GM10248 (cell line): ENCODE data around the gene RUNX2.

ENCODE experiments used
- CTCF ChIA-PET: fragments of 300-600 bp; sonication (Branson Sonifier 250); formaldehyde crosslinking; extraction: SDS; loops from one replicate; lab custom pipeline; 2021; ENCODE audit warnings: antibody characterized with exemption; lab: Yijun Ruan, JAX
- POLR2A ChIA-PET: fragments of 350-650 bp; sonication (Branson Sonifier 250); formaldehyde crosslinking; extraction: SDS; loops from one replicate; lab custom pipeline; 2020; ENCODE audit warnings: antibody characterized with exemption; lab: Yijun Ruan, JAX
- DNase-seq: peaks from one replicate; pipeline ENCODE4 v3.0.0; 2012; ENCODE audit errors: extremely low spot score
- CTCF ChIP-seq: IDR thresholded peaks from 2 replicates; pipeline ENCODE4 v1.5.1; 2012; ENCODE audit warnings: mild to moderate bottlenecking, low read depth; ENCODE audit errors: extremely low read depth, missing control alignments, control extremely low read depth

Gene RUNX2

GRCh38 chr6:45314146-45314545, 14.0 kb upstream of the RUNX2 start:
- ChIA-PET CTCF (no interaction called here), POLR2A (no interaction called here)

GRCh38 chr6:45320349-45320748, 7.8 kb upstream of the RUNX2 start:
- ChIA-PET POLR2A (no interaction called here), CTCF (no interaction called here)

More at GRCh38 chr6:45314146-45314545, 14.0 kb upstream of the RUNX2 start:
- no peak for TF ChIP-seq CTCF
- DNase-seq = no peak

GRCh38 chr6:45323656-45324224, 4.4 kb upstream of the RUNX2 start:
- DNase-seq = no peak
- CTCF ChIA-PET = interaction anchor here (1.0 kb wide), 1 partner anchor 391 kb away, joined by 3 read pairs; no protein-coding TSS in a partner anchor
- POLR2A ChIA-PET = no interaction called here
- TF ChIP-seq CTCF = no peak

More at GRCh38 chr6:45320349-45320748, 7.8 kb upstream of the RUNX2 start:
- no peak for TF ChIP-seq CTCF
- no peak for DNase-seq

GRCh38 chr6:45326698-45327417, 1.3 kb upstream of the RUNX2 start:
- POLR2A ChIA-PET = no interaction called here
- DNase-seq = no peak
- CTCF ChIA-PET = interaction anchor here (0.7 kb wide), 1 partner anchor 10 kb away, joined by 3 read pairs; no protein-coding TSS in a partner anchor
- no peak for TF ChIP-seq CTCF

GRCh38 chr6:45328523-45328922, 393 bp downstream of the RUNX2 start:
- TF ChIP-seq CTCF = no peak
- ChIA-PET POLR2A (no interaction called here), CTCF (no interaction called here)
- no peak for DNase-seq

- TF ChIP-seq CTCF = no peak
- POLR2A ChIA-PET = no interaction called here
- CTCF ChIA-PET = interaction anchor here (0.8 to 1.9 kb wide), 2 partner anchors 108 to 689 kb away, joined by 3 to 4 read pairs; no protein-coding TSS in a partner anchor
- DNase-seq = no peak
Measured at GRCh38 chr6:45344900-45345299, 16.8 kb downstream of the RUNX2 start.
